ENCODE measurements around the gene DISP2.

Gene DISP2, protein sequence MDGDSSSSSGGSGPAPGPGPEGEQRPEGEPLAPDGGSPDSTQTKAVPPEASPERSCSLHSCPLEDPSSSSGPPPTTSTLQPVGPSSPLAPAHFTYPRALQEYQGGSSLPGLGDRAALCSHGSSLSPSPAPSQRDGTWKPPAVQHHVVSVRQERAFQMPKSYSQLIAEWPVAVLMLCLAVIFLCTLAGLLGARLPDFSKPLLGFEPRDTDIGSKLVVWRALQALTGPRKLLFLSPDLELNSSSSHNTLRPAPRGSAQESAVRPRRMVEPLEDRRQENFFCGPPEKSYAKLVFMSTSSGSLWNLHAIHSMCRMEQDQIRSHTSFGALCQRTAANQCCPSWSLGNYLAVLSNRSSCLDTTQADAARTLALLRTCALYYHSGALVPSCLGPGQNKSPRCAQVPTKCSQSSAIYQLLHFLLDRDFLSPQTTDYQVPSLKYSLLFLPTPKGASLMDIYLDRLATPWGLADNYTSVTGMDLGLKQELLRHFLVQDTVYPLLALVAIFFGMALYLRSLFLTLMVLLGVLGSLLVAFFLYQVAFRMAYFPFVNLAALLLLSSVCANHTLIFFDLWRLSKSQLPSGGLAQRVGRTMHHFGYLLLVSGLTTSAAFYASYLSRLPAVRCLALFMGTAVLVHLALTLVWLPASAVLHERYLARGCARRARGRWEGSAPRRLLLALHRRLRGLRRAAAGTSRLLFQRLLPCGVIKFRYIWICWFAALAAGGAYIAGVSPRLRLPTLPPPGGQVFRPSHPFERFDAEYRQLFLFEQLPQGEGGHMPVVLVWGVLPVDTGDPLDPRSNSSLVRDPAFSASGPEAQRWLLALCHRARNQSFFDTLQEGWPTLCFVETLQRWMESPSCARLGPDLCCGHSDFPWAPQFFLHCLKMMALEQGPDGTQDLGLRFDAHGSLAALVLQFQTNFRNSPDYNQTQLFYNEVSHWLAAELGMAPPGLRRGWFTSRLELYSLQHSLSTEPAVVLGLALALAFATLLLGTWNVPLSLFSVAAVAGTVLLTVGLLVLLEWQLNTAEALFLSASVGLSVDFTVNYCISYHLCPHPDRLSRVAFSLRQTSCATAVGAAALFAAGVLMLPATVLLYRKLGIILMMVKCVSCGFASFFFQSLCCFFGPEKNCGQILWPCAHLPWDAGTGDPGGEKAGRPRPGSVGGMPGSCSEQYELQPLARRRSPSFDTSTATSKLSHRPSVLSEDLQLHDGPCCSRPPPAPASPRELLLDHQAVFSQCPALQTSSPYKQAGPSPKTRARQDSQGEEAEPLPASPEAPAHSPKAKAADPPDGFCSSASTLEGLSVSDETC (N-terminal part only)

DNA sequence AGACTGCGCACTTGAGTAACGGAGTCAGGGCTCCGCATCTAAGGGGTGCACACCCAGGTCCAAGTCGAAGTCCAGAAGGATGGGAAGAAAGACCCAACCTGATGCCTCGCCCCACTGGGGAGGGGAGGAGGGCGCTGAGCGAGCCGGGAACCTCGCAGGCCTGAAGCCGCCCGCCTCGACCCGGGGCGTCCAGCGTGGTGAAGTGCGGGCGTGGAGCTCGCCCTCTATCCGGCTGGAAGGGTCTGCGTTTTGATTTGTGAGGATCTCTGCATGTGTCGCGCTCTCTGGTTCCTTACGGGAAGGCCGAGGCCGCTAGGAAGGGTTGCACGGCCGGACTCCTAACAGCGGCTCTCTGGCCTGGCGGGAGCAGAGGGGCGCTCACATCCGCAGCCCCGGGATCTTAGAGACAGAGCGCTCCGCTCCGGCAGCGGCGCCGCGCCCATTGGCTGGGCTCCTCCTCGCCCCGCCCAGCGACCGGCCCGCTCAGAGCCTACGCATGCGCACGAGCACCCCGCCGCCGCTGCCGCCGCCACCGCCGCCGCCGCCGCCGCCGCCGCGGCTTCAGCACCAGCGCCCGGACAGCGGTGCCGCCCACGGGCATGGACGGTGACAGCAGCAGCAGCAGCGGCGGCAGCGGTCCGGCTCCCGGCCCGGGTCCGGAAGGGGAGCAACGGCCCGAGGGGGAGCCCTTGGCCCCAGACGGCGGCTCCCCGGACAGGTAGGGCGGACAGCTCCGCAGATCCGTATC lies at the start of gene DISP2:
Gene DISP2, plus strand, starts transcription at position 497 of the 748 bp plus-strand sequence. Its CDS starts 103 bp downstream, at position 600.
- peak; percentile 70 to 71 for DNase-seq (ENCODE audit: low read depth in 2 of 2)

DNA sequence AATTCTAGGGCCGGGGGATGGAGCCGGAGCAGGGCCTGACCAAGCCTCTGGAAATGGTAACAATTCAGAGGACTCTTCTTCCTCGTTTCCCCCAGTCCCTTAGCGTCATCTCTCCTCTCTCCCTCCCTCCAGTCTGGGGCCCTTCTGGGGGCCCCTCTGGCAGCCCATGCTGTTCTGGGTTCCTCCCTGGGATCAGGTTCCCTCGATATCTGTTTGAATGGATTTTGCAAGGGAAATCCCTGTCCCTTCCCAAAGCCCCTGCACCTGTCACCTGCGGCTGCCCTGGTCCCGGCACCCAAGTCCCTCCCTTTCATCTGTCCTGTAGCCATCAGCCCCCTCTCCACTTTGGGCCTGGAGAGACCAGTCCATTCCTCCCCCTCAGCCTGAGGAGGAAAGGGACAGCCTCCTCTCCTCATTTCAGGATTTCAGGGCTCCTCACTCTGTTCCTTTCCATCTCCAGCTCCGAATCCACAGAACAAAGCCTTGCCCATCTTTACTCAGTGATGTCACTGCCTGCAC lies 48.6 kb upstream of the DISP2 start:
- DNase-seq (ENCODE audit: low read depth in 2 of 2): no peak

DNA sequence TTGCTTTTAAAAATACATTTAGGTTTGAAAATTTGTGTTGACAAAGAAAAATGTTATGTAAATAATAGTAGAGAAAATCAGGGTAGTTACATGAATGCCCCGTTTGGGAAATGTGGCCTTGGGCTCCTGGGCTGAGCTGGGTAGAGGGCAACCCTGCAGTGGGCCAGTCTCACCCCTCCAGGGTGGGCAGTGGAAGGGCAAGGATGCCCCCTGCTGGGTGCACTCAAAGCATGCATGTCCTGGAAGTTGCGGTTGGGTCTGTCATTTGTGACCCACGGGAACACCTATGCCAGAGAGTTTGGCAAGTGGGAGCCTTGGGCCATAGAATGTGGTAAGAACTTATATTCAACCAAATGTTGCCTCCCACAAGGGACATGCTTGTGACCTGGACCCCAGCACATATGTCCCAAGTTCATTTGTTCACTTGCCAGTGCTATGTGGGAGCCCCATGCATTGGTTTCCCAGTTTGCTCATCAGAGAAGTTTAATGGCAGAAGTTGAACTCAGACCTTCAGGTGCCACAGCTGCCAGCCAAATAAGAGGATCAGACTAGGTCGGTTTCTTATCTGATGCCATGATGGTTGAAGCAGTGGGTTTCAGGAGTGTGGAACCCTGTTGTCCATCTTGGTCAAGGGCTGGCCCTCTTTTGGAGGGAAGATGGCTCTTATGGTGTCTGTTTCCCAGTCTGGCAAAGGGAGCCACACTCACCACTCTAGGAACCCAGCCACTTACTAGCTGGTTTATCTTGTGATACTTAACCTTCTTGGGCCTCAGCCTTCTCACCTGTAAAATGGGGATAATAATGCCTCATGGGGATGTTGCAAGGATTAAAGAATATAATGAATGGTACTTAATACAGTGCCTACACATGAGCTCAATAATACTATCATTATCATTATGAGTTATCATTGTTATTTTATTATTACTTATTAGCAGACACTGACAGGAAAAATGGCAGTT lies 47.7 kb upstream of the DISP2 start:
- DNase-seq (ENCODE audit: low read depth in 2 of 2): no peak

DNA sequence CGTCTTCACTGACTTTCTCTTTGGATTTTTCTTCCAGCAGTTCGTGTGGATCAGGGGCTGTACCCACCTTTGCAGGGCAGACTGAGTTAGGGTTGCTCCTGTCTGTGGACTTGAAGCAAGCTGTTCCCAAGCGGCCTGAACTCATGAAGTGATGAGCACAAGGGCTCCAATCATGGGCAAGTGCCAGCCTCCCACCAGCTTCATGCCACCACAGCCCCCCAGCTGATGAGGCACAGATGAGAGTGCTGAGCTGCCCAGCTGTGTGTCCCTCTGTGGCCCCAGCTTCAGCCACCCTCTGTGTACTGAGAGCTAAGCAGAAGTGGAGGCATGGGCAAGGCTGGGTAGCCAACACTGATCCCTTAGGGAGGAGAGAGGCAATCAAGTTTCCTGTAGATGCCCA lies 47.0 kb upstream of the DISP2 start:
- DNase-seq (ENCODE audit: low read depth in 2 of 2): no peak

DNA sequence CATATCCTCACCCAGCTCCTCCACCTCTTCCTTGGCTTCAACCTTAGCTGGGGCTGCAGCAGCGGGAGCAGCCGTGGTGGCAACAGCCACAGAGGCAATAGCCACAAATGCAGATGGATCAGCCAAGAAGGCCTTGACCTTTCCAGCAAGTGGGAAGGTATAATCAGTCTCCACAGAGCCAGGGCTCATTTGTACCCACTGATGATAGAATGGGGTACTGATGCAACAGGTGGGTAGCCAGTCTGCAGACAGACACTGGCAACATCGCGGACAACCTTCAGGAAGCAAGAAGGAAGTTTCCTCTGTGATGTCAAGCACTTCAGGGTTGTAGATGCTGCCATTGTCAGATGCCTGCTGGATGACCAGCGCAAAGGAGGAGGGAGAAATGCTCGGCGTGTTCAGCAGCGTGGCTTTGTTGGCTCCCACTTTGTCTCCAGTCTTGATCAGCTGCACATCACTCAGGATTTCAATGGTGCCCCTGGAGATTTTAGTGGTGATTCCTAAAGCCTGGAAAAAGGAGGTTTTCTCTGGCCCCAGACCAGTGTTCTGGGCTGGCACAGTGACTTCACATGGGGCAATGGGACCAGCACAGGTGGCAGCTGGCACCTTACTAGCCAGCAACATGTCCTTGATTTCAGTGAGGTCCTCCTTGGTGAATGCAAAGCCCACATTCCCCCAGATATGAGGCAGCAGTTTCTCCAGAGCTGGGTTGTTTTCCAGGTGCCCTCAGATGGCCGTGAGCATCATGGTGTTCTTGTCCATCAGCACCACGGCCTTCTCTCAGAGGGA lies 45.5 kb upstream of the DISP2 start:
- no peak for DNase-seq (ENCODE audit: low read depth in 2 of 2)

DNA sequence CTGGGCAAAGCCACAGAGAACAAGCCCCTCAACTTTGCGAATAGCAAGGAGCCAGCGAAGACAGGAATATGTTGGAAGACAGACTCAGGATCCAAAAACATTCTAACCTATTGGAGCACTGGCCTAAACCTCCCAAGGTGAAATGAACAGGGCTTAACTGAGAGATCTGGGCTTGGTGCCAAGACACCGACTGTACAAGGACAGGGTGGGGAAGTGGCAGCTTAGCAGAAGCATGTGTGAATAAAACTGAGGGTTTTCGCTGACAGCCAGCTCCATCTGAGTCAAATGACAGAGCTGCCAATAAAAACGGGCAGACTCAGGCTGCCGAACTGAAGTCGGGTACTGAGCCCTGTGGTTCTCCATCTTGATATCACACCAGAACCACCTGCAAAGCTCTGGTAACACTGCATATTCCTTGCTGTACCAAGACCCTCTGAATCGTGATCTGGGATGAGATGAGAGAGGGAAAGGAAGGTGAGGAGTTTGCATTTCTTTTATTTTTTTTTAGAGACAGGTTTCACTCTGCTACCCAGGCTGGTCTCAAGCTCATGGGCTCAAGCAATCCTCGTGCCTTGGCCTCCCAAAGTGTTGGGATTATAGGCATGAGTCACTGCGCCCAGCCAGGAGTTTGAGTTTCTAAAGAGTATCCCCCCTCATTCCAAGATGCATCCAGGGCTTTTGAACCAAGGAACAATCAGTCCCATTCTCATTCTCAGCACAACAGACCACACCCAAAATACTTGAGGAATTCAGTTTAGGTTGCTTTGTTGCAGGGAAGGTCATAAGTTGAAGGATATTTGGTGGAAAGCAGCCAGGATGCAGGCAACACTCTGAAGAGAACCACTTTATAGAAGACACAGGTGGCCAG lies 44.3 kb upstream of the DISP2 start:
- DNase-seq (ENCODE audit: low read depth in 2 of 2): no peak

DNA sequence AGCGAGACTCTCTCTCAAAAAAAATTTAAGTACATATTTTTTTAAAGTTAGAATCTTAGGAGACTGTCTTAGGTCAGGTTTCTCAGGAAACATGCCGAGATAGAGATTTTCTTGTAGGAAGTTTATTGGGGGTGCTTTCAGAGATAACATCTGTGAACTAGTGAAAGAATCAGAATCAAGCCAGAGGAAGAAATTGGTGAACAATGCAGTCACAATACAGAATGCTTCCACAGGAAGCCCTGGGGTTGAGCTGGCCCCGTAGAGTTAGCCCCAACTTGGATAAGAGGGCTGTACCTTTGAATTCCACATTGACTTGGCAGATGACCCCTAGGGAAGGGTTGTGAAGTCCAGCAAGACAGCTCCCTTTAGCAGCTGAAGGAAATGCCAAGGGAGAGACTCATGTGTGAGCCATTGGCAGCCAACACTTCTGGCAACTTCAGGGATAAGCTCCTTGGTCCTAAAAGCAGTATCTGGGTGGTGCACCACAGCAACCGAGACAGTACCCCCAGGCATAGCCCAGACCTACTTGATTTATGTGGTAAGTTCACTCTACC lies 43.2 kb upstream of the DISP2 start:
- DNase-seq (ENCODE audit: low read depth in 2 of 2): no peak

DNA sequence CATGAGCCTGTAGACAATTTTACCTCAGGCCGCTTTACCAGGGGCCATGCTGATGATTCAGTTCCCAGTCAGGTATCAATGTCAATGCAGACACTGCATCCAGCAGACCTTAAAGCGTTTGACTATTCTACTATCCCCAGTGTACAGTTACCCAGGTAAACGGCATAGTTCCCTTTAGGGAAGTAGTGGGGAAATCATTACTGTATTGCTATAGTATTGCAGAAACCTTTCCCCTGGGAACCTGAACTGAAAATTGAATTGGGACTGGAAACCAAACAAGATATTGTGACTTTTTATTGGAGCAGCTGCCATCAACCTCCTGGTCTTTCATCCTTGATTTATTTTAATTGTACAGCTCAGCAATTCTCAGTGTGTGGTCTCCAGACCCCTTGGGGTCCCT lies 41.1 kb upstream of the DISP2 start:
- no peak for DNase-seq (ENCODE audit: low read depth in 2 of 2)

DNA sequence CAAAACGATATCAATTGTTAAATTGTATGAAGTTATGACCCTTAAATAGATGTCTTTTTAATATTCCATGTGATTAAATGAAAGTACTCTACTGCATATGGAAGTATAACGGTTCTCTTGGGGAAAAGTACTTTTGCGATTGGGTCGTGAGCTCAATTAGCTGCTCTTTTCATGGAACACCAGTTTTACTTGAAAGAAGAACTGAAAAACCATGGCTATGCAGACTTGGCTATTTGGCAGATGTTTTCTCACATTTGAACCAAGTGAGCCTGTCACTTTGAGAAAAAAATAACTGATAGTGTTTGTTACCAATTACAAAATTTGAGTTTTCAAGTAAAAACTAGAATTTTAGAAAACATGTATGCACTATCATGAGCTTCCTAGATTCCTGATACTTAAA lies 40.4 kb upstream of the DISP2 start:
- no peak for DNase-seq (ENCODE audit: low read depth in 2 of 2)

DNA sequence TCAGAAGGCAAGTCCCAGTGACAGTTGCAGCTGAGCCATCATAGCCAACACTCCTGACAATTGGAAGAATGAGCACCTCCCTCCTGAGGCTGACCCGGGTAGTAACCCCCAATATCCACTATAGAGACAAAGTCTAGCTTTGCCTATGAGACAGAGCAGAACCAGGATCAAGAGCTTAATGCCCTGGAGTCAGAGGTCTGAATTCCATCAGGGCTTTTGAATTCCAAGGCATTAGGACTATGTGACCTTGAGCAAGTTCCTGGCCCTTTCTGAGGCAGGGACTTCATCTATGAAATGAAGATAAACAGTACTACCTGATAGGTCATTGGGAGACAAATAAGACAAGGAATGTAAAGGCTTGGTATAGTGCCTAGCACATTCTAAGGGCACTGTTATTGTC lies 37.6 kb upstream of the DISP2 start:
- no peak for DNase-seq (ENCODE audit: low read depth in 2 of 2)

DNA sequence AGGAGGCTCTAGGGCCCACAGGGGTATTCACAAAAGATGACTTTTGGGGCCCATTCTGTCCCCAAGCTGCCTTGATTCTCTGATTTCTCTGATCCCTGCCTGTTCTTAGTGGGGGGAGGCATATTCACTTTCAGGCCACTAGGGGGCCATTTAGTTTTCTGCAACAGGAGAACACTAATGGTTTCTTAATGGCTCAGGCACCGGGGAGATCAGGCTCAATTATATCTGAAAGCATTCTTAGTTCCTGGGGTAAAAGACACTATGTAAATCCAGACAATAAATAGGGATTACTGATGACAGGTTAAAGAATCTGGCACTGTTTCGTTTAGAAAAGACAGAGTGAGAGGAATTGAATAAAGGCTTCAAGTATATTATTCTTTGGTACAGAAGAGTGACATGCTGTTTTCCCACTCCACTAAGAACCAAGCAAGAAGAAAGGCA lies 37.1 kb upstream of the DISP2 start:
- DNase-seq (ENCODE audit: low read depth in 2 of 2): peak in 1 of 2 donors; percentile 35

DNA sequence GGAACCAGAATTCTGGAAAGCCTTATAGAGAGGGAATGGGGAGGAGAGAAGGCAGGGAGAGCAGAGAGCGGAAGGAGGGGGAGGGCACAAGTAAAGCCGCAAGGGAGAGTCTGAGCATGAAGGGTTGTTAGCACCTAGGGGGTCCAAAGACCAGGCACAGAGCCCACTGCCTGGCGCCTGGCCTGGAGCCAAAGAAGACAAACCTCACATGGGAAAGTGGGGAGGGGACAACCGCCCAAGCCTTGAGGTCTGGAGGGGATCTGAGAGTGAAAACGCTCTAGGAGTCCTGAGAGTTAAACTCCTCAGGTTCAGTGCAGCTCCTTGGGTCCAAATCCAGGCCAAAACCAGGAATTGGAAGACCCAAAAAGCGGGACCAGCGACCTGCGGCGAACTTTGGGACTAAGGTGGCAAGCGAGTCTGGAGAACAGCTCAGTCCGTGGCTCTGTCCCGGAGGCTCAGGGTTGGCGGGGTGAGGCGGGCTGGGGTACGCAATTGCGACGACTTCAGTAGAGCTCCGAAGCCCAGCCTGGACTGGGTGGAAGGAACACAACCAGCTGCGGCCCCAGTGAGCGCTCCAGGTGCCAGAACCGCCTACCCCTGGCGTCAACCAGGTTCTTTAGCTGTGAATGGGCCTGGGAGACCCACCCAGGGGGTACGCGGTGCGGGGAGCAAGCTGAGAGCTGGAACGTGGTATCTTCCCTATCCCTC lies 35.3 kb upstream of the DISP2 start:
- no peak for DNase-seq (ENCODE audit: low read depth in 2 of 2)

DNA sequence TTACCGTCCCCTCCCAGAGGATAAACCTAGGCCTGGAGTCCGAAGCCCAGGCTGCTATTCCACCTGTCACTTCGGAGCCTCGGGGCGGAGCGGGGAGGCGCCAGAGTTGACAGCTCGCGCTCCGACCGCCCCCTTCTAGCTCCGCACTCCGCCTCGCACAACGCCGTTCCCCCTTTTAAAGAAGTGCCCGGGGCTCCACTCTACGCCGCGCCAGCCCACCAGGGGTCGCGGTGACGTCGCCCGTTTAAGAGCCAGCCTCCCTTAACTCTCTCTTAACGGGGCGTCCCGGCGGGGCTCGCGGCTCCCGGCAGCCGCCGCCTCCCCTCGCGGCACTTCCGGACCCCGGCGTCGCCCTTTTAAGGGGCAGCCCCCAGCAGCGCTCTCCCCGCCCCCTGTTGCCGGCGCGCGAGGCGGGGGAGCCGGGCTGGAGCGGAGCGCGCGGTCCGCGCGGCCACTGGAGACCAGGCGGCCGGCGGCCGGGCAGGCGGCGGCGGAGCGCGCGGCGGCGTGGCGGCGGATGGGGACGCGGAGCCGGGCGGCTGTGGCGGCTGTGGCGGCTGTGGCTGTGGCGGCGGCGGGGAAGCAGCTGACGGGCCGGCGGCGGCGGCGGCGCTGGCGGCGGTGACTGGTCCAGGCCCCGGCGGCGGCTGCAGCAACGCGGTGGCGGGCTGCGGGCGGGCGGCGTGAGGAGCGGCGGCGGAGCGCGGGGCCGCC lies 34.6 kb upstream of the DISP2 start, which contains the start of gene INAFM2:
Gene INAFM2, plus strand, starts transcription at position 454 of the 714 bp plus-strand sequence. CDS start 364 bp downstream, outside the sequence.
- DNase-seq (ENCODE audit: low read depth in 2 of 2): peak; percentile 87

DNA sequence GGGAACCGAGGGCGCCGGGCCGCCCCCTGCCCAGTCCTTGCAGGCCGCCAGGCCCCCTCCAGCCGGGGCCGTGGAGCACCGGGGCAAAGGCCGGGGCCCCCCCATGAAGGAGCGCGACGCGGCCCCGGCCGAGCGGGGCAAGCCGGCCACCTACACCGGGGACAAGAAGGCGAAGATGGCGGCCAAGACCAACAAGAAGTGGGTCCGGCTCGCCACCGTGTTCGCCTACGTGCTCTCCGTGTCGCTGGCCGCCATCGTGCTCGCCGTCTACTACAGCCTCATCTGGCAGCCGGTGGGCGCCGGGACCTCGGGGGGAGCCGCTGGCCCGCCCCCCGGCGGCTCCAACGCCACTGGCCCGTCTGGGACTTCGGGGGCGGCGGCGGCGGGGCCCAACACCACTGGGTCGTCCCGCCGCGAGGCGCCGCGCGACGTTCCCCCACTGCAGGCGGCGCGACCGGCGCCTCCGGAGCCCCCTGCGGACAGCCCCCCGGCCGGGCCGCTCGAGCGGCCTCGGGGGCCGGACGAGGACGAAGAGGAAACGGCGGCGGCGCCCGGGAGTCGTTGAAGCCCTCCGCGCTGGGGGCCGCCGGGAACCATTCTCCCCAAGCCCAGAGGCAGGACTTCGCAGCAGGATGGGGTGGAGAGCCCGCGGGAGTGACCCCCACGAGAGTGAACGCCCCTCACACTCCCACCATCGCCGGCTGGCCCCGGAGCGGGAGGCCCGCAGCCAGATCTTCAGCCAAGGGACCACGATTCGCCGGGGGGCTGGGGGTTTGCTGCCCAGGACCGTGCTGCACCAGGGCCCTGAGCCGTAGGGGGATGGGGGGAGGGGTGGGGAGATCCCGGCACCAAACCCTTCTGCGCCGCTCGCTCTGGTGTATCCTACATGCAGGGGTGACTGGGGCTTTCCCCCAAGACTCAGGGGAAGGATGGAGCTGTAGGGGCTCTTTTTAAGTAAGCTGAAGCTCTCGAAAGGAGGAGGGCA lies 33.8 kb upstream of the DISP2 start:
- DNase-seq (ENCODE audit: low read depth in 2 of 2): no peak

DNA sequence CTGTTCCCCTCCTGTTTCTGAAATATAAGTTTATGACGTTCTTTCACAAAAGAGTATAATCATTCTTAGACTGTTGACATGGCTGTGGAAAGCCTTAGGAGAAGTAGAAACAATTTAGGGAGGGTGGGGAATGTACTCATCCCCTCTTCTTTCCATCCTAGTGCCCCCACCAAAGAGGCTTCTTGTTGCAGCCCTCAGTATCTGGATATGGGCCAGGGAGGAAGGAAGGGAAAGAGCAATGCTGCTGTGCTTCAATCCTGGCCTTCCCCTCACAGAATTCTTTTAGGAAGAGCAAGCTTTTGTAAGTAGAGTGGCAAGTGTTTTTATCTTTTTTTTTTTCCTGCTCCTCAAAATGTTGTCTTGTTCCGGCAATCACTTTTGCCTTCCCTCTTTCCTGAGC lies 32.8 kb upstream of the DISP2 start:
- no peak for DNase-seq (ENCODE audit: low read depth in 2 of 2)

All from activated CD8-positive, alpha-beta memory T cell treated with anti-CD3 and anti-CD28 coated beads for 4 hours (primary cell).